Panc1 (cell line): ENCODE measurements around the gene HOMER2.

Experiments
- CTCF ChIP-seq: fragments of 450-650 bp; IDR thresholded peaks from 2 replicates; pipeline ENCODE4 v1.5.1; 2017; ENCODE audit warnings: mild to moderate bottlenecking
- POLR2AphosphoS5 ChIP-seq: IDR thresholded peaks from 2 replicates; pipeline ENCODE4 v1.6.1; 2012; ENCODE audit warnings: mild to moderate bottlenecking, low read depth, low read length, moderate library complexity
- SIN3A ChIP-seq: IDR thresholded peaks from 2 replicates; pipeline ENCODE4 v1.6.1; 2012; ENCODE audit warnings: low read depth, mild to moderate bottlenecking, low read length, moderate library complexity, borderline replicate concordance; ENCODE audit not compliant: insufficient read depth

- TF ChIP-seq POLR2AphosphoS5 (no peak), CTCF (no peak), SIN3A (no peak)
Measured at GRCh38 chr15:82895983-82896382, 56.5 kb downstream of the HOMER2 start.
